ENCODE data around the gene HPCAL1. TPM values are rescaled to one million over a fixed set of nuclear protein-coding genes. Genes with fewer than 3 reads are reported as not detected.
"Not testable (repeated sequence)": the region's sequence is repeated elsewhere in the genome, so short reads cannot be mapped to it uniquely, and the experiment has no call there.

Gene HPCAL1
- total RNA-seq, 2 experiments from 2014 or later = 85.0 to 85.7 TPM

GRCh38 chr2:10297959-10298531 lies 4.7 kb upstream of the HPCAL1 start:
- POLR2A ChIA-PET = no interaction called here
- CTCF ChIA-PET = interaction anchor here (0.6 to 1.4 kb wide), 4 partner anchors 10 to 113 kb away, joined by 3 to 8 read pairs (median 4); no protein-coding TSS in a partner anchor

GRCh38 chr2:10298777-10299176 lies 3.9 kb upstream of the HPCAL1 start:
- POLR2A ChIA-PET = not testable (repeated sequence)
- CTCF ChIA-PET = interaction anchor here (1.0 to 1.4 kb wide), 3 partner anchors 11 to 113 kb away, joined by 3 to 8 read pairs (median 6); no protein-coding TSS in a partner anchor

DNA sequence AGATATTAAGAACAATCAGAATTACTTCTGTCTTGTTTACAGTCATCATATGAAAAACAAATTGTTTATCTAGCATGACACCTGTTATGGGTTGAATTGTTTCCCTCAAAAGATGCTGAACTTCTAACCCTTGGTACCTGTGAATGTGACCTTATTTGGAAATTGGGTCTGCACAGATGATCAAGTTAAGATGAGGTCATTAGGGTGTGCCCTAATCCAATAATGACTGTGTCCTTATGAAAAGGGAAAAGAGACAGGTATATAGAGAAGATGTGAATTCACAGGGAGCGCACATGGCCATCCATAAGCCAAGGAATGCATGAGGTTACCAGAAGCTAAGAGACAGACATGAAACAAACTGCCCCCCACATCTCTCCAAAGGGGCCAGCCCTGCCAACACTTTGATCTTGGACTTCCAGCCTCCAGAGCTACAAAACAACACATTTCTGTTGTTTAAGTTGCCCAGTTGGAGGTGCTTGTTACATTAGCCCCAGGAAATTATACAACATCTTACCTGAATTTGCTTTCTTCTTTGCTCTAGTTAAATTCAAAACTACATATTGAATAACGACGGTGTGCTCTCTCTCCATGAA lies 2.3 kb upstream of the HPCAL1 start:
- POLR2A ChIA-PET = interaction anchor here (1.0 to 2.5 kb wide), 2 partner anchors 31 to 108 kb away, joined by 3 to 12 read pairs; no protein-coding TSS in a partner anchor
- CTCF ChIA-PET = interaction anchor here (1.0 to 6.4 kb wide), 3 partner anchors 30 to 108 kb away, joined by 3 to 51 read pairs (median 40); no protein-coding TSS in a partner anchor

- CTCF ChIA-PET = interaction anchor here (0.7 to 6.4 kb wide), 7 partner anchors 17 to 176 kb away, joined by 3 to 51 read pairs (median 3); no protein-coding TSS in a partner anchor
- POLR2A ChIA-PET = interaction anchor here (0.5 to 2.5 kb wide), 5 partner anchors 31 to 394 kb away, joined by 3 to 12 read pairs (median 3); no protein-coding TSS in a partner anchor
Measured at GRCh38 chr2:10300997-10301940, 1.4 kb upstream of the HPCAL1 start.

DNA sequence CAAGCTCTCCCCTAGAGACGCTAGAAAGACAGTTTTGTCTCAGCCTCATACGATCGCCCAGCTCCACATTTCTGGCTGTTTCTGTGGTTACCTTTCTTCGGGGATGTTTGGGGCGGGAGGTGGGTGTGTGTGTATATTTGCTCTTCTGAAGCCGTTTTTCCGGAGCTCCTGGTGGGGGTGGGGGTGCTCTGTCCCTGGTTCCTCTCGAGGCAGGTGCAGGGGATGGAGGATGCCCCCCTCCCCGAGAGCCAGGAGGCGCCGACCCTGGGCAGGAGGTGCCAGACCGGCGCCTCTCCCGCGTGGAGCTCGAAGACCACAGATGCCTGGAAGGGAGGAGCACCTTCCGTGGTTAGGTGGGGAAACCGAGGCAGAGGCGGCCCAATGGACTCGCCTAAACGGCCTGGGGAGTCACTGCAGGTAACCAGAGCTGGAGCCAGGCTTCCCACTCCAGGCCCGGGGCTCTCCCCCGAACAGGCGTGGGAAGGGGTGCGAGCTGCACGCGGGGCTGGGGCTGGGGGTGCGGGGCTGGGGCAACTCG lies 694 bp upstream of the HPCAL1 start:
- CTCF ChIA-PET = interaction anchor here (0.6 to 6.4 kb wide), 7 partner anchors 18 to 177 kb away, joined by 3 to 51 read pairs (median 3); no protein-coding TSS in a partner anchor
- POLR2A ChIA-PET = interaction anchor here (0.5 to 2.5 kb wide), 4 partner anchors 30 to 395 kb away, joined by 3 to 12 read pairs (median 4); no protein-coding TSS in a partner anchor

DNA sequence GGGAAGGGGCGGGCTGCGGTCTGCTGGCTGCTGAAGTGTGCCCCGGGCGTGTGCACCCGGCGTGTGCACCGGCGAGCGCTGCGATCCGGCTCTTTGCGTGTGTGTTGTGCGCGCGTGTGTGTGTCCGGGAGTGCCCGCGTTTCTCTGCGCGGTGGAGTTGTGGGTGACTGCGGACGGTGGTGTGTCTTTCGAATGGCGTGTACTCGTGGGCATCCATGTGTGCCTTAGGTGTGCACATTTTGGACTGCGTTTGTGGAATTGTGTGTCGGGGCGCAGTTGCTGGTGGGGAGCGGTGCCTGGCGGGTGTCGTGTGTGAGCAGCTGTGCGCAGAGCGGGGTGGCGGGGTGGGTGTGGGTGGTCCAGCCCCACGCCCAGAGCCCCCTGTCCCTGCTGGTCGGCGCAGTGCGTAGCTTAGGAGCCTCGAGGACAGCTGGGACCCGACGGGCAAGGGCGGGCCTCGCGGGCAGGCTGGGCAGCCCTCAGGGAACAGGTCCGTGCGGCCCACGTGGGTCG lies 533 bp downstream of the HPCAL1 start:
- ChIA-PET POLR2A (interaction anchor here (1.2 to 2.5 kb wide), 7 partner anchors 25 to 143 kb away, joined by 3 to 12 read pairs (median 5); no protein-coding TSS in a partner anchor), CTCF (interaction anchor here (1.2 to 6.4 kb wide), 5 partner anchors 20 to 132 kb away, joined by 4 to 51 read pairs (median 6); no protein-coding TSS in a partner anchor)

- CTCF ChIA-PET = interaction anchor here (0.7 to 6.4 kb wide), 7 partner anchors 16 to 141 kb away, joined by 3 to 51 read pairs (median 5); no protein-coding TSS in a partner anchor
- POLR2A ChIA-PET = interaction anchor here (0.5 to 1.4 kb wide), 7 partner anchors 25 to 356 kb away, joined by 3 to 6 read pairs (median 5); no protein-coding TSS in a partner anchor
Measured at GRCh38 chr2:10303694-10304378, 1.1 kb downstream of the HPCAL1 start.

DNA sequence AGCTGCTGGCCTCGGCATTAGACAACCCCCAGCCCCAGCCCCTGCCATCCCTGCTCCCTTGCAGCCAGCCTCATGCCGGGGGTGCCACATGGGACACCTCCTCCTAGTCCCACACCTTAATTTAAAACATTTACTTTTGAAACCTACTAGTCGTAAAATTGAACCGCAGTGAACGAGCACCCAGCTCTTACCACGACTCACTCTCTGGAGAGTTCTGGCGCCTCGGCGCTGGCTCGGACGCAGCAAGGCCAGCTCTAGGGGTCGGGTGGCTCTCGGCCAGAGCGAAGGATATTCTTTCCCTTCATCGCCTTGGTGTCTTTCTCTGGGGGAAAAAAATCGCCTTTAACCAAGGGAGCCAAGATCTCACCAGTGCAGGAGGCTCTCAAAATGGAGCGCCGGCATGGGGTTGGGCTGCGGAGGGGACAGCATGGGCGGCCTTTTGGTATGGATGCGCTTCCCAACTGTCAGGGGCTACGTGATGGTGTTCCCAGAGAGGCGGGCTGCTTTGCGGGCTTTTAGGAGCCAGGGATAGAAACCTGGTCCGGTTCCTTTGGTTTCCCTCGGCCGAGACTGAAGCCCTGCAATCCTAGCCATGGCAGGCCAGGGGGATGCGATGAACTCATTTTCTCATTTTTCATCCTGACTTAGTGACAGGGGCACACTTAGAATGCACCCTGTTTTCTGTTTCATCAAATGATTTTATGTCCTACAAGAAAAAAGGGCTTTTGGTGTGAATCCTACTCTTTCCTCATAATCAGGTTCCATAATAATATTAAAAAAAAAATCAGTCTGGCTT lies 2.0 kb downstream of the HPCAL1 start:
- ChIA-PET CTCF (interaction anchor here (0.6 to 6.4 kb wide), 11 partner anchors 9 to 170 kb away, joined by 3 to 51 read pairs (median 4); no protein-coding TSS in a partner anchor), POLR2A (interaction anchor here (0.5 to 1.4 kb wide), 6 partner anchors 24 to 356 kb away, joined by 3 to 6 read pairs (median 4); no protein-coding TSS in a partner anchor)

DNA sequence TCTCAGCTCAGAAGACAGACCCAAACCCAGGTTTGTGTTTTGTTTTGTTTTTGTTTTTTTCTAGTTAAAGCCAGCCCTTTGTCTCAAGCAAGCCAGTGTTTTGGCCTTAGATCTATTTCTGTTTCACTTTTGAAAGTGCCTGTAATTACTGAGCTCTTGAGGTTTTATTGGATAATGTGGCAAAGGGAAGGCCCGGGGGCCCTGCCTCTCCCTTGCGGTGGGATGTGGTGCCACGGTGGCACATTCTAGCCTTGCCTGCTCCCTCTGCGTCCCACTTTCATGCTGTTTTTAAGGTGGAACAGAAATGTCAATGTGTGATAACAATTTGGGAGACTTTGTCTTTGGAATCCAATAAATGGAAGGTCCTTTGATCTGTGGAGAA lies 2.5 kb downstream of the HPCAL1 start:
- CTCF ChIA-PET = interaction anchor here (0.6 to 6.4 kb wide), 7 partner anchors 8 to 171 kb away, joined by 3 to 51 read pairs (median 4); no protein-coding TSS in a partner anchor
- POLR2A ChIA-PET = no interaction called here

GRCh38 chr2:10305715-10306114 lies 3.0 kb downstream of the HPCAL1 start:
- ChIA-PET CTCF (interaction anchor here (1.0 to 6.4 kb wide), 6 partner anchors 8 to 129 kb away, joined by 3 to 51 read pairs (median 4); no protein-coding TSS in a partner anchor), POLR2A (interaction anchor here (1.1 kb wide), 1 partner anchor 24 kb away, joined by 3 read pairs; no protein-coding TSS in a partner anchor)

- POLR2A ChIA-PET = interaction anchor here (1.1 kb wide), 1 partner anchor 23 kb away, joined by 3 read pairs; no protein-coding TSS in a partner anchor
- CTCF ChIA-PET = interaction anchor here (0.9 to 6.4 kb wide), 4 partner anchors 22 to 104 kb away, joined by 3 to 51 read pairs (median 4); no protein-coding TSS in a partner anchor
Measured at GRCh38 chr2:10306901-10307463, 4.3 kb downstream of the HPCAL1 start.

DNA sequence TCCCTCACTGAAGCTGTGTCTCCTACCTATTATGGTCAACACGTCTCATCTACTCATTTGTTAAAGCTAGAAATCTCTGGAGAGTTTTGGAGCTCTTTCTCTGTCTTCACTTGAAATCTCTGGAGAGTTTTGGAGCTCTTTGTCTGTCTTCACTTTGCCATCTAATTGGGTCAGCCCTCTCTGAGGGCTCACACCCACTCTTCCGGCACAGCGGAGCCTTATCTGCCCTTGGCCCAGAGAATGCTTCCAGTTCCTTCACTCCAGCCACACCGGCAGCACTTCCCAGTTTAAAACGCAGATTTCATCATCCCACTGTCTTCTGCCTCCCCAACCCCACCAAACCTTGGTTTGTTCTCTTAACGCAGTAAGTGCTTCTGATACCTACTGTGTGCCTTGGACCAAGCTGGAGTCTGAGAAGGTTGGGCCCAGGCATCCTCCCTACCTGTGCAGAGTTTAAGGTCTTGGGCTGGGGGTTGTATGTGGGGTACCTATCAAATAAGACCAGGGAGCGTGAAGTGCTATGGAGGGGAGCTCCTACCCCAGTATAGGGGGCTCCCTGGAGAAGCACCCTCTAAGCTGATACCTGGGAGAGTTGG lies 5.0 kb downstream of the HPCAL1 start:
- ChIA-PET POLR2A (interaction anchor here (1.7 kb wide), 1 partner anchor 24 kb away, joined by 6 read pairs; no protein-coding TSS in a partner anchor), CTCF (interaction anchor here (0.9 to 1.2 kb wide), 2 partner anchors 21 to 22 kb away, joined by 3 to 4 read pairs; no protein-coding TSS in a partner anchor)

DNA sequence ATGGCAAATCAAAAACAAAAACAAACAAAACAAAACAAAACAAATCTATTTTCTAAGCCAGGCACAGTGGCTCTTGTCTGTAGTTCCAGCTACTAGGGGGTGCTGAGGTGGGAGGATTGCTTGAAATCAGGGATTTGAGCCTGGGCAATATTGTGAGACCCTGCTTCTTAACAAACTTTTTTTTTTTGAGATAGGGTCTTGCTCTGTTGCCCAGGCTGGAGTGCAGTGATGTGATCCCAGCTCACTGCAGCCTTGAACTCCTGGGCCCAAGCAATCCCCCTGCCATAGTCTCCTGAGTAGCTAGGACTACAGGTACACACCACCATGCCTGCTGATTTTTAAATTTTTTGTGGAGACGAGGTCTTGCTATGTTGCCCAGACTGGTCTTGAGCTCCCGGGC lies 6.2 kb downstream of the HPCAL1 start:
- ChIA-PET CTCF (no interaction called here), POLR2A (interaction anchor here (1.7 kb wide), 1 partner anchor 23 kb away, joined by 6 read pairs; no protein-coding TSS in a partner anchor)

GRCh38 chr2:10309286-10309685 lies 6.6 kb downstream of the HPCAL1 start:
- ChIA-PET CTCF (interaction anchor here (0.6 kb wide), 1 partner anchor 100 kb away, joined by 3 read pairs; no protein-coding TSS in a partner anchor), POLR2A (no interaction called here)

DNA sequence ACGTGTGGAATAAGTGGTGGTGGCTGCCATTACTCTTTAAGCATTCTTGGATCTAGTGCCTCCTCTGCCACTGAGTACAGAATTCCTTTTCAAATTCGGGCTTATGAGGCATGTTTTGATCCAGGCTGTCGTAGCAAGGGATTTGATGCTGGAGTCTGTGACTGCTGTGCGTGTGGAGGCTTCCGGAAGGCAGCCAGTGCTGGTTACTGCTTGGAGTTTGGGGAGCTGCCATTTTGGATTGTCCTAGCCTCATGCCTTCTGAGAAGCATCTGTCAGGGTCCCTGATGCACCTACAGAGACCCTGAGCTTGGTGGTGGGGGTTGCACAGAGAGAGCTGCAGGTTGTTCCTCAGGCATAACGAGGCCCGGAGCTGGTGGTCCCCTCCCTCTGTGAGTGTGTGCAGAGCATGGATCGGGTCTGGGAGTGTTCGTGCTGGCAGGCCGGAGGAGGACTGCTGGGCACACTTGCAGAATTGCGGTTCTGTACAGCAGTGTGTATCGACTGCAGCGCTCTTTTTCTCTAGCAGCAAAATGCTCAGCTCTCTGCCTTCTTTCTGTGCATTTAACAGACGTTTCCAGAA lies 7.7 kb downstream of the HPCAL1 start:
- POLR2A ChIA-PET = no interaction called here
- CTCF ChIA-PET = interaction anchor here (0.8 kb wide), 1 partner anchor 20 kb away, joined by 4 read pairs; no protein-coding TSS in a partner anchor

Measured in activated CD8-positive, alpha-beta memory T cell treated with anti-CD3 and anti-CD28 coated beads for 36 hours (primary cell).